H1 (cell line): ENCODE results near the gene VTN. TPM values are rescaled to one million over a fixed set of nuclear protein-coding genes. Genes with fewer than 3 reads are reported as not detected.

ENCODE experiments used
- CTBP2 ChIP-seq: IDR thresholded peaks from 2 replicates; pipeline ENCODE4 v1.7.0; 2011; ENCODE audit warnings: borderline replicate concordance, mild to moderate bottlenecking, moderate library complexity, mixed read lengths, low read length; ENCODE audit not compliant: insufficient read depth, insufficient read length
- GTF2F1 ChIP-seq: IDR thresholded peaks from 2 replicates; pipeline ENCODE4 v1.6.1; 2012; ENCODE audit warnings: low read depth, low read length, improper control_type of control experiment, borderline replicate concordance
- HDAC2 ChIP-seq, 2 experiments: fragments of 300-600 bp in 1 of 2; sonication (generic) in 1 of 2; IDR thresholded peaks; 2 replicates each; pipeline ENCODE4 v1.6.1; 2011 to 2012; ENCODE audit warnings: low read depth in 2 of 2, low read length in 2 of 2, mild to moderate bottlenecking in 2 of 2, moderate library complexity in 2 of 2, borderline replicate concordance in 1 of 2, inconsistent platforms in 1 of 2
- KDM1A ChIP-seq: fragments of 200-600, 300-600 bp; sonication (generic); IDR thresholded peaks from 2 replicates; pipeline ENCODE4 v1.7.1; 2016; ENCODE audit warnings: mild to moderate bottlenecking, low read length, borderline replicate concordance
- KDM4A ChIP-seq: IDR thresholded peaks from one replicate; pipeline ENCODE4 v1.7.1; 2012; ENCODE audit warnings: low read depth, mild to moderate bottlenecking, moderate library complexity, low read length, inconsistent platforms; ENCODE audit not compliant: severe bottlenecking
- MAX ChIP-seq: IDR thresholded peaks from 2 replicates; pipeline ENCODE4 v1.6.1; 2012; ENCODE audit warnings: inconsistent platforms
- NANOG ChIP-seq: IDR thresholded peaks from 2 replicates; pipeline ENCODE4 v1.6.1; 2011; ENCODE audit warnings: low read length, low read depth, mild to moderate bottlenecking, inconsistent platforms; ENCODE audit not compliant: insufficient read depth, poor library complexity, severe bottlenecking
- POLR2A ChIP-seq, 2 experiments: IDR thresholded peaks; 1 replicate in 1 of 2; 2 replicates in 1 of 2; pipeline ENCODE4 v1.6.1; 2011; ENCODE audit warnings: low read depth in 2 of 2, low read length in 2 of 2, mild to moderate bottlenecking in 2 of 2; ENCODE audit errors: control extremely low read depth in 1 of 2
- POLR2AphosphoS5 ChIP-seq: IDR thresholded peaks from 2 replicates; pipeline ENCODE4 v1.6.1; 2011; ENCODE audit warnings: low read depth, low read length
- RAD21 ChIP-seq, 2 experiments: IDR thresholded peaks in 1 of 2; conservative IDR thresholded peaks in 1 of 2; 2 replicates each; pipeline ENCODE4 v1.6.1; 2011; ENCODE audit warnings: low read depth in 2 of 2, low read length in 2 of 2, improper control_type of control experiment in 1 of 2, inconsistent platforms in 1 of 2, mild to moderate bottlenecking in 1 of 2, moderate library complexity in 1 of 2
- RBBP5 ChIP-seq: IDR thresholded peaks from 2 replicates; pipeline ENCODE4 v1.7.1; 2012; ENCODE audit warnings: low read depth, mild to moderate bottlenecking, inconsistent platforms, low read length, moderate library complexity, borderline replicate concordance
- RNF2 ChIP-seq: fragments of 200-900, 300-1000 bp; sonication (generic); IDR thresholded peaks from 2 replicates; pipeline ENCODE4 v1.7.1; 2016; ENCODE audit warnings: borderline replicate concordance, low read depth, mild to moderate bottlenecking, antibody characterized with exemption, low read length; ENCODE audit not compliant: poor library complexity, severe bottlenecking; ENCODE audit errors: missing control alignments
- SAP30 ChIP-seq: fragments of 300-600 bp; sonication (generic); IDR thresholded peaks from 2 replicates; pipeline ENCODE4 v1.7.1; 2012; ENCODE audit warnings: low read length, moderate library complexity, mild to moderate bottlenecking, inconsistent platforms; ENCODE audit not compliant: insufficient read depth, insufficient replicate concordance
- SIN3A ChIP-seq, 2 experiments: IDR thresholded peaks in 1 of 2; conservative IDR thresholded peaks in 1 of 2; 2 replicates each; pipeline ENCODE4 v1.6.1; 2011 to 2012; ENCODE audit warnings: low read length in 2 of 2, improper control_type of control experiment in 1 of 2, low read depth in 1 of 2, mild to moderate bottlenecking in 1 of 2
- SIX5 ChIP-seq: IDR thresholded peaks from 2 replicates; pipeline ENCODE4 v1.6.1; 2011; ENCODE audit warnings: mild to moderate bottlenecking, low read depth, low read length
- SP4 ChIP-seq: IDR thresholded peaks from 2 replicates; pipeline ENCODE4 v1.6.1; 2012; ENCODE audit warnings: low read length, inconsistent platforms
- TBP ChIP-seq: IDR thresholded peaks from 2 replicates; pipeline ENCODE4 v1.6.1; 2011; ENCODE audit warnings: low read depth, low read length, improper control_type of control experiment
- YY1 ChIP-seq: IDR thresholded peaks from 2 replicates; pipeline ENCODE4 v1.6.1; 2011; ENCODE audit warnings: low read depth, mild to moderate bottlenecking, low read length
- polyA plus RNA-seq, 7 experiments: library from polyadenylated mRNA; depleted of rRNA in 3 of 7; stranded (reverse) in 5 of 7; unstranded in 2 of 7; fragments of >200 nt in 5 of 7; fragments of 200-250 nt in 2 of 7; gene quantifications; 1 replicate in 5 of 7; 2 replicates in 1 of 7; 4 replicates in 1 of 7; pipeline versions ENCODE4 v1.2.1 to v1.2.3, GENCODE V29; 2011 to 2013; ENCODE audit warnings: missing spikeins in 2 of 7, mixed read lengths in 2 of 7
- total RNA-seq: library from RNA; stranded (reverse); fragmentation: NEBNext Ultra II Directional; extraction: Animal tissue kit (Norgen Biotek cat#: 25700); gene quantifications from 2 replicates; pipeline ENCODE4 v1.2.1, GENCODE V29; 2021
- TF ChIP-seq, protein P1 (sequence below): IDR thresholded peaks from 2 replicates; pipeline ENCODE4 v1.6.1; 2012; ENCODE audit warnings: low read length, inconsistent platforms

Gene VTN
- total and polyA plus RNA-seq, 2 of the 8 experiments (the other 6 are each of a cell fraction or from before 2014, with no cell fraction given) = 0.18 TPM; not detected in 1

DNA sequence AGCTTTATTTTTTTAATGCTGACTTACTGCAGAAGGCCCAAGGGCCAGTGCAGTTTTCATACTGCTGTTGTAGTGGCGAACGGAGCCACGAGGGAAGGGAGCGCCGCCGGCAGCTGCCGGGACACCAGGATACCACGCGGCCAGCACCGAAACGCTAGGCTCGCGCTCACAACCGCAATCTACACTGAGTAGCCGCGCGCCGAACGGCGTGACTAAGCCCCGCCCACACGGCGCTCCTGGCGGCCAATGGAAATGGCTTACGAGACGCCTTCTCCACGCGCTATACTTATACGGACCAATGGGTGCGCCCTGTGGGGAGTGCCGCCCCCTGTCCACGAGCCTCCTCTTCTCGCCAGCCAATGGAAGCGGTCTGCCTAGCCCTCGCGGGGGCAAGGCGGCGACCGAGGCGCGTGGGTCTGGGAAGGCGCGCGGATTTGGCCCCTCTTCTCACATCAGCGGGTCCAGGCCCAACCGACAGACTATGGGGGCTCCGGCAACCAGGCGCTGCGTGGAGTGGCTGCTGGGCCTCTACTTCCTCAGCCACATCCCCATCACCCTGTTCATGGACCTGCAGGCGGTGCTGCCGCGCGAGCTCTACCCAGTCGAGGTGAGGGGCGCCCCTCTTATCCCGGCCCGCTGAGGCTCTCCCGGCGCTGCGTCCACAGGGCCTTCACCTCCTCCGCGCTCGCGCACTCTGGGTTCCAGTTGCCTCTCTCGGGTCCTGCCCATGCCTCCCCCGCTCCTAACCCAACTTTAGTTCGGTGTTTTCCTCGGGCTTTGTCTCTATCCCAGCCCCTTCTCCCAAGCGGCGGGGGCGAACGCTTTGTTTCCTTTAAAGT, 51.1 kb downstream of the VTN start, which contains the start of gene TMEM97 (continued):
- no peak for TF ChIP-seq CTBP2
- TF ChIP-seq RNF2 = no peak
- peak; percentile 70; the same call in 1 of the 2 replicates for TF ChIP-seq TBP
- TF ChIP-seq NANOG = no peak
- TF ChIP-seq KDM4A = peak; percentile 89
- peak; percentile 0 to 86; a peak in 3 of 4 replicates for TF ChIP-seq HDAC2 (IDR thresholded peaks at IDR 0.05; ENCODE audit: borderline replicate concordance in 1 of 2, low read depth in 2 of 2, low read length in 2 of 2)
- TF ChIP-seq SAP30 = no peak
- peak in 1 of 2 experiments; percentile 56; a peak in 1 of 3 replicates for TF ChIP-seq POLR2A (IDR thresholded peaks at IDR 0.05; ENCODE audit: control extremely low read depth in 1 of 2, low read depth in 2 of 2, low read length in 2 of 2)
- no peak for TF ChIP-seq SIX5
- TF ChIP-seq MAX = peak; percentile 79
- peak; percentile 65; the same call in 1 of the 2 replicates for TF ChIP-seq RBBP5
- 0 out of 4 replicates have a peak, but pooled peaks have one; percentile 11 to 26 for TF ChIP-seq SIN3A (conservative IDR thresholded peaks at IDR 0.05 in 1 of 2, IDR thresholded peaks at IDR 0.05 in 1 of 2; ENCODE audit: low read depth in 1 of 2, low read length in 2 of 2)
- TF ChIP-seq POLR2AphosphoS5 = peak; percentile 58; the same call in 1 of the 2 replicates
- TF ChIP-seq YY1 = no peak
- TF ChIP-seq GTF2F1 = no peak
- no peak for TF ChIP-seq RAD21 (IDR thresholded peaks at IDR 0.05 in 1 of 2, conservative IDR thresholded peaks at IDR 0.05 in 1 of 2; ENCODE audit: low read depth in 2 of 2, low read length in 2 of 2)
- TF ChIP-seq, protein P1, sequence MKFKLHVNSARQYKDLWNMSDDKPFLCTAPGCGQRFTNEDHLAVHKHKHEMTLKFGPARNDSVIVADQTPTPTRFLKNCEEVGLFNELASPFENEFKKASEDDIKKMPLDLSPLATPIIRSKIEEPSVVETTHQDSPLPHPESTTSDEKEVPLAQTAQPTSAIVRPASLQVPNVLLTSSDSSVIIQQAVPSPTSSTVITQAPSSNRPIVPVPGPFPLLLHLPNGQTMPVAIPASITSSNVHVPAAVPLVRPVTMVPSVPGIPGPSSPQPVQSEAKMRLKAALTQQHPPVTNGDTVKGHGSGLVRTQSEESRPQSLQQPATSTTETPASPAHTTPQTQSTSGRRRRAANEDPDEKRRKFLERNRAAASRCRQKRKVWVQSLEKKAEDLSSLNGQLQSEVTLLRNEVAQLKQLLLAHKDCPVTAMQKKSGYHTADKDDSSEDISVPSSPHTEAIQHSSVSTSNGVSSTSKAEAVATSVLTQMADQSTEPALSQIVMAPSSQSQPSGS = no peak
- TF ChIP-seq SP4 = no peak
- TF ChIP-seq KDM1A = 0 out of 2 replicates have a peak, but pooled peaks have one; percentile 43
